G401.6 (cell line): Measurements from ENCODE around the gene DDR1.
"Not testable (repeated sequence)": the region's sequence is repeated elsewhere in the genome, so short reads cannot be mapped to it uniquely, and the experiment has no call there.

Experiments used
- FAIRE-seq: peaks from 2 replicates; lab custom pipeline; 2012; peaks lifted over from hg19 to GRCh38; lab: Jason Lieb, UNC

Gene DDR1

DNA sequence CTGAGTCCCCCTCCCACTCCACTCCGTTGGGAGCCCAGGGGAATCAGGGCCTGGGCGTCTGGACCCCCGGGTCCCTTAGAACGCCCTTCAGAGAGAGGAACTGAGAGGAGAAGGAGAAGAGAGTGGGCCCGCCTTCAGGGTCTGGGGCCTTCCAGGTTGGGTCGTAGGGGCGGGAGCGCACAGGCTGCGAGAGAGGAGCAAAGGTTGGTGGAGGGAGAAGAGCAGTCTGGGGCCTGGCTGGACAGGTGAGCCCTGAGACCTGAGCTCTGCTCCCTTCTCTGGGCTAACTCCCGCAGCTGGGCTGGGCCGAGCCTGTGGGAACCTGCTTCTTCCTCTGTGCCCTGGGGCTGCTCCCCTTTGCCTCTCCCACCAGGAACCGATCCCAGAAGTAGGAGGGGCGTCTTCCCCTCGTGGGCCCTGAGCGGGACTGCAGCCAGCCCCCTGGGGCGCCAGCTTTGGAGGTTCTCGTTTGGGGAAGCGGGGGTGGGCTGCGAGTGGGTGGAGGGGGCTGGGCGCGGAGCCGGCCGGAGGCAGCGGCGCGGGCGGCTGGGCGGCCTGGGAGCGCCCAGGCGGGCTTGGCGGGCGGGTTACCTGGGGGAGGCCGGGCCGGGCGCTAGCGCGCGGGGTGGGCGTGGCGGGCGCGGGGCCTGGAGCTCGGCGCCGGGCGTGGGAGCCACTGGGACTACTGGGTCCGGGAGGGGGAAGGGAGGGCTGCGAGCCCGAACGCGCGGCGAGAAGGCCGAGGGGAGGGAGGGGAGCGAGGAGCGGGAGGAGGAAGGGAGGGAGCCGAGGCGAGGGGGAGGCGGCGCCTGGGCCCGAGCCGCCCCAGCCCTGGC lies at the start of gene DDR1:
Gene DDR1 (plus strand): TSS at position 835 of the 836 bp plus-strand sequence. CDS start 4,211 bp downstream, outside the sequence.
- no peak for FAIRE-seq

DNA sequence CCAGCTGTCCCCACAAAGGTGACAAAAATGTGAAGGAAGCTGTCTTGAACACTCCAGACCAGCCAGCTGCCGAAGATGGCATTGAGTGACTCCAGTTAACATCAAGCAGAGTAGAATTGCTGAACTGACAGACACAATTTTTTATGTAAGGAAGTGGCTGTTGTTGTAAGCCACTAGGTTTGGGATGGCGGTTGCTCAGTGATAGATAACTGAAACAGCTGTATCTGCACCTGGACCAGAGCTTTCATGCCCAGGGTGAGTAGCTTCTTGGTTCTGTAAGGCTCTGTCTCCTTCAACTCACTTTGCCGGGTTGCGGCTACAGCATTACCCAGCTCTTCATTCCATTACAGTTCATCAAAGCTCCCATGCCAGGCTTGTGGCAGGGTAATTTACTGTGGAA lies 49.7 kb upstream of the DDR1 start:
- FAIRE-seq: no peak

DNA sequence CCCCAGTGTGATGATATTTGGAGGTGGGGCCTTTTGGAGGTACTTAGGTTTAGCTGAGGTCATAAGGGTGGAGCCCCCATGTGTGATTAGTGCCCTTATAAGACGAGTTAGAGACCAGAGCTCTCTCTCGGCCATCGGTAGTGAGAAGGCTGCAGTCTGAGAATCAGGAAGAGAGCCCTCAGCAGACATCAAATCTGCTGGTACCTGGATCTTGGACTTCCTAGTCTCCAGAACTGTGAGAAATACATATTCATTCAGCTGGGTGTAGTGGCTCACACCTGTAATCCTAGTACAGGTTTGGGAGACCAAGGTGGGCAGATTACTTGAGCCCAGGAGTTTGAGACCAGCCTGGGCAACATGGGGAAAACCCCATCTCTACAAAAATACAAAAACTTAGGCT lies 48.7 kb upstream of the DDR1 start:
- no peak for FAIRE-seq

DNA sequence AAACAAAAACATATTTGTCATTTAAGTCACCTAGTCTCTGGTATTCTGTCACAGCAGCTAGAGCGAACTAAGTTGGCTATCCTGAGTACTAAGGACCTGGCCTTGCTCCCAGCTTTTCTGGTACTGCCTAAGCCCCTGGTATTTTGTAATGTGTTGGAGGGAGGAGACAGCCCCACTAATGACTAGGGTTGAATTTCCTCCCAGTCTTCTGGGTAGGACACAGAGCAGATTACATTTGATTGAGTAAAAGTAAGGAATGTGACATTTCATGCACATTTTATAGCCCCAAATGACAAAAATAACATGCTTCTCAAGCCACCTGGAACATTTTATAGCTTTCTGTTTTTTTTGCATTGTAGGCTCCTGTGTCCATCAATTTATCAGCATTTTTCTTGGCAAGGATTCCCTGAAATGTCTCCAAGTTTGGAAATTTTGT lies 47.9 kb upstream of the DDR1 start:
- no peak for FAIRE-seq

DNA sequence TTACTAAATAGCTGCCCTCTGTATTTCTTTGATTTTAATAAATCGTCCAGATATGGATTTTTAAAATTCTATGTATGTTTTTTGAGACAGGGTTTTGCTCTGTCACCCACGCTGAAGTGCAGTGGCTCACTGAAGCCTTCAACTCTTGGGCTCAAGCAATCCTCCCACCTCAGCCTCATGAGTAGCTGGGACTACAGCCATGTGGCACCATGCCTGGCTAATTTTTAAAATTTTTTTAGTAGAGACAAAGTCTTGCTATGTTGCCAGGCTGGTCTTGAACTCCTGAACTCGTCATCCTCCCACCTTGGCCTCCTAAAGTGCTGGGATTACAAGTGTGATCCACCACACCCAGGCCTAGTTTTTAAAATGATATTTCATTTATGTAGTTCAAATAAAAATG lies 47.4 kb upstream of the DDR1 start:
- FAIRE-seq: no peak

DNA sequence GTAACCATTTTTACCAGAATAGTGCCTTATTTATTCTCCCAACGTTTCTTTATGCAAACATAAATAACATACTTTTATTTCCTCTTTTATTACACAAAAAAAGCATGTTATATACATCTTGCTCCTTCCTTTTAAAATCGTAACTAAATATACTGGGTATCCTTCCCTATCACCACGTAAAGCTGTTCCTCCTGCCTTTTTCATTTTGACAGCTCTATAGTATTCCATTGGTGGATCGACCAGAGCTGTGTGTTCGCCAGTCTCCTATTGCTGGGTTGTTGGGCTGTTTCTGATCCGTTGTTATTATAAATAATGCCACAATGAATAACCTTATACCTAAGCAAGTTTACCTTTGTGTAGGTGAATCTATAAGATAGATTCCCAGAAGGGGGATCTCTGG lies 46.9 kb upstream of the DDR1 start:
- no peak for FAIRE-seq

DNA sequence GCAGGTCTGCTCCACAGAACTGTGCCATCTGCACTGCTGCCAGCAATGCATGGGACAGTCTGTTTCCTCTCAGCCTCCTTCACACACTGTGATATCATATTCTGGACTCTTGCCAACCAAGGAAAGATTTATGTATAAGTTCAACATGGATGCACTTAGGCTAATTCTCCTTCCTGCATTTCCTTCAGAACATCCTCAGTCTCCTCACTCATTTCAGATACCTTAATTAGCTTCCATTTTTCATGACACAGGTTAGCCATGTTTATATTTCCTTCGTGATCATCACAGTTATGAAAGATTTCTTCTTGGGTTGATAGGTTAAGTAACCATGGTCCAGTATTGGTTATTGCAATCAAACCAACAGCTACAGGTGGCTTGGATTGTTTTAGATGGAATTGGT lies 46.4 kb upstream of the DDR1 start:
- no peak for FAIRE-seq

DNA sequence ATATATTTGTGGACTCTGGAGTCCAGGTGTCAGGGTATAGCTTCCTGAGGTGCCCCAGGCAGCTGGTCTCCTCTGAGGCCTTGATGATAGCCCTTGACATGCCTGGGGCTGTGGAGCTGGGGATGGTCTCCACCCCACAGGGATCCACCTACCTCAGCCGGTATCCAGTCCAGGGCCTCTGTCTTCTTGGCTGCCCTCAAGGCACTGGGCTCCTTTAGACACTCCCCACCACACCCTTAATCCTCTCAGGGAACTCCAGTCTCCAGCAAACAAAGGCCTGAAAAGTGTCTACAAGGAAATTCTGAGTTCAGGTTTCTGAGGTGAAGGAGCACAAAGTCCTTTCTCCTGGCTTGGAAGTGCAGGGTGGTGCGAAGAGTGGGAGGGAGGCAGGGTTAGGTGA lies 44.6 kb upstream of the DDR1 start:
- no peak for FAIRE-seq

DNA sequence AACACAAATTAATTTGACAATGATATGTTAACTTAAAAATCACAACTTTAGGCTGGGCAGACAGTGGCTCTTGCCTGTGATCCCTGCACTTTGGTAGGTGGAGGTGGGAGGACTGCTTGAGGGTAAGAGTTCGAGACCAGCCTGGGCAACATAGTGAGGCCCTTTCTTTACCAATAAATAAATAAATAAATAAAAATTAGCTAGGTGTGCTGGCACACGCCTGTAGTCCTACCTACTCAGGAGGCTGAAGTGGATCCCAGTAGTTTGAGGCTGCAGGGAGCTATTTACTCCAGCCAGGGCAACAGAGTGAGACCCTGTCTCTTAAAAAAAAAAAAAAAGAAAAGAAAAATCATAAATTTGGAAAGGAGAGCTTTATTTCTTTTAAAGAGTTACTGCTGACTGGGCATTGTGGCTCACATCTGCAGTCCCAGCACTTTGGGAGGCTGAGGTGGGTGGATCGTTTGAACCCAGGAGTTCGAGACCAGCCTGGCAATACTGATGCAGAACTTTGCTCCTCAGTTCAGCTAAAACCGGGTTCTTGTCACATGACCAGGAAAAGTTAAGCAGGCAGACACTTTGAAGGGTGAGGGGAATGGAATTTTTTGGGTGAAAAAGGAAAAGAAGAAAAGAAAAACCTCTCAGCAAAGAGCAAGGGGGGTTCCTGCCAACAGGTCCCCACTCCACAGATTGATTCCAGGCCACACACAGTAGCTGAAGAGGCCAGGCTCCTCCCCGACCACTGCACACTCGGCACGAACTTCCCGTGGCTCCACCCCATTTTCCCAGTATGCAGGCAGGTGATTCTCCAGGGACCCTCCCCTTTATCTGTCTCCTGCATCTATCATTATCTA lies 44.0 kb upstream of the DDR1 start:
- no peak for FAIRE-seq

DNA sequence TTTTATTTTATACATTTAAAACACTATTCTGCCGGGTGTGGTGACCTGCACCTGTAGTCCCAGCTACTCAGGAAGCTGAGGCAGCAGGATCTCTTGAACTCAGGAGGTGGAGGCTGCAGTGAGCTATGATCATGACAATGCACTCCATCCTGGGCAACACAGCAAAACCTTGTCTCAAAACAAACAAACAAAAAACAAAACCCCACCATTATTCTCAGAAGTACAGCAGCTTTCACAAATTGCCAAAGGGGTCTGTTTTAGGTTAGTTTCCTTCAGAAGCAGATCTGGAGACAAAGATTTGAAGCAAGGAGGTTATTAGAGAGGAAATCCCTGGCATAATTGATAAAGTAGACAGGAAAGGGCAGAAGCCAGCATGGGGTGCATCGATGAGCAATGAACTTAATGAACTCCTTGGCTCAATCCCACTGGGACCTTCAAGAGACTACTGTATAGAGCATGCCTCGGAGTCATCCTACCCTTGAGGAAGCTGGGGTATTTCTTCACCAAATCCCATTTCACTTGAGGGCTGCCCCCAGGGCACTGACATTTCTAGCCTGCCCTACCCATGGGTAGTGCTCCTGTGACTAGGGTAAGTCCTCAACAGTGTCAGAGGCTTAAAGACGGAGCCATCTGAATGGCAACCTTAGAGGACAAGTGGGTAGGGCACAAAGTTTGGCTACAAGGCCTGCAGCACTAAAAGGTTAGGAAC lies 43.2 kb upstream of the DDR1 start:
- FAIRE-seq: no peak

DNA sequence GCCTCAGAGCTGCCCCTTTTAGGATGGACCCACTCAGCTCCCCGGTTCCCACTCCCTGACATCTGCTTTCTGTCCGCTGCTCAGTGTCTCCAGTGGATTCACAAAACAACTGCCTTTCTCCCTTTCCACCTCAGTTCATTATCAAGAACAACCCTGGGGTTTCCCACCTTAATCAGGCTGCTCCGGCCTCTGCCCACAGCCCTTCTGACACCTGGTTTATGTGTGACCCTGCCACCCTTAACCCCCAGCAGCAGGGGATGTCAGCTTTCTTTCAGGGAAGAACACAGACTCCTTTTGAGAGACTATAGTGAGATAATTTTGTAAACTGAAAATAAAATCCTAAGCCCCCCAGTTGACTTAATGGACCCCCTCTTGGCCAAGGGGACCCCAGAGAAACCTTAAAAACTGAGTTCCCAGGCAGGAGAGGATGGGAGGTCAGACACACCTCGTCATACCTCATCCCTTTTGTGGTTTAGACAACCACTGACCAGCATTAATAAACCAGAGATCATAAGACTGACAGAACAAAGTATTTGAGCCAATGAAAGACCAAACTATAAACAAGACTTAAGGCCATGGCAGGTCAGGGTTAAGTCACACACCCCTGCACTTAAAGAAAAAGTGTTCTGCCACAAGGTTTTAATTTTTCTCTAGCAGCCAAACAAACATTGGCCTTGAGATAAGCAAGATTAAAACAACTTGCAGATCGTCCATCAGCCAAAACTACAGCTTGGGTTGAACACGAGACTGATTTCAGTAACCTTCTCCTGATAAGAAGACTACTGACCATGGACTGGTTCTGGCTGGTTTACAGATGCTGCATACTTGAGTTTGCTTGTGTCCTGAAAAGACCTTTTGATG lies 42.4 kb upstream of the DDR1 start:
- FAIRE-seq: no peak

DNA sequence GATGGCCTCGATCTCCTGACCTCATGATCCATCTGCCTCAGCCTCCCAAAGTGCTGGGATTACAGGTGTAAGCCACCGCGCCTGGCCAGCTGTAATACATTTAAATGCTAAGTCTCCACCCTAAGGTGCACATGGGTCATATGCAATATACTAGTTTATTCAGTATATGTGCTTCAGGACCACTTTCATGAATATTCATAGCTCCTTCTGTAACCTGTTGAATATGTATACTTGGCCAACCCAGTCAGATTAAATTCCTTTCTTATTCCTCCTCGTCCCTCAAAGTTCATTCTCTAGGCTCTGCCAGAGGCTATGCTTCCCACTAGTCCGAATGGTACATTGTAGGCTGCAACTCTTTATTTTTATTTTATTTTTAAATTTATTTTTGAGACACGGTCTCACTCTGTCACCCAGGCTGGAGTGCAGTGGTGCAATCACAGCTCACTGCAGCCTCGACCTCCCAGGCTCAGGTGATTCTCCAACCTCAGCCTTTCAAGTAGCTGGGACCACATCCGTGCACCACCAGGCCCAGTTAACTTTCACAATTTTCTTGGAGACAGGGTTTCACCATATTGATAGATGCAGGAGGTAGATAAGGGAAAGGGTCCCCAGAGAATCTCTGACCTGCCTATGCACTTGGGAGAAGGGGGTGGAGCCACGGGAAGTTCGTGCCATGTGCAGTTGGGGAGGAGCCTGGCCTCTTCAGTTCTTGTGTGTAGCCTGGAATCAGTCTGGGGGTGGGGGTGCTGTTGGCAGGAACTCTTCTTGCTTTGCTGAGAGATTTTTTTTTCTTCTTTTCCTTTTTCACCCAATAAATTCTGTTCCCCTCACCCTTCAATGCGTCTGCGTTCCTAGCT lies 41.3 kb upstream of the DDR1 start:
- FAIRE-seq: no peak

DNA sequence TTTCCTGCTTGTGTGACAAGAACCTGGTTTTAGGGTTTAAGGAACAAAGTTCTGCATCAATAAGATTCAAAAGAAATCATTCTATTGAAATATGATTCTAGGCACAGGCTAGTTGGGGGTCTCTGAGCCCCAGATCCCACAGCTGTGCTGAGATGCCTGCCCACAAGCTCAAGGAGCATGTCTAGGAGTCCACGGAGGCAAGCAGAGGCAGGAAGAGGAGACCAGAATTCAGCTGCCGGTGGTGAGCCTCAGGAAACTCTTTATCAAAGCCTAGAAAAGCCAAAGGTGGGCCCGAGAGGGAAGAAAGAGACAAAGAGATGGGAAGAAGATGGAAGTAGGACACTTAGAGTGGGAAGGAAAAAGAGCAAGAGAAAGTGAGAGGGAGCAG lies 40.7 kb upstream of the DDR1 start:
- no peak for FAIRE-seq

DNA sequence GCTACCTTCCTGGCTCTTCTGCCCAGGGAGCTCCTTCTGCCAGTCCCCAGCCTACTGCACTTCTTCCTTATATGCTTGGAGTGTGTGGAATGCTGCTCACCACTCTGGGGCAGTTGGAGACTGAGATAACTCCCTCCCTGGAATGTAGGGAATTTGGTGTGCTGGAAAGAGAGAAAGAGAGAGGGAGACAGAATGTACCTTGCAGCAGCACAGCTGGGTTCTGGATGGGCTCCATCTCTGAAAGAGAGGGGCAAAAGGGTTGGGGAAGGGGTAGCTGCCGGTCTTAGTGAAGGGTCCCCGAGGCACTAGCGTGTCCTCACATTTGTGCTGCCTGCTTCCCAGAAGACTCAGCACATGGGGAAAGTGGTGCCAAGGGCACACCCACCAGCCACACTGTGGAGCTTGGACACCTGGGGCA lies 40.2 kb upstream of the DDR1 start:
- no peak for FAIRE-seq

DNA sequence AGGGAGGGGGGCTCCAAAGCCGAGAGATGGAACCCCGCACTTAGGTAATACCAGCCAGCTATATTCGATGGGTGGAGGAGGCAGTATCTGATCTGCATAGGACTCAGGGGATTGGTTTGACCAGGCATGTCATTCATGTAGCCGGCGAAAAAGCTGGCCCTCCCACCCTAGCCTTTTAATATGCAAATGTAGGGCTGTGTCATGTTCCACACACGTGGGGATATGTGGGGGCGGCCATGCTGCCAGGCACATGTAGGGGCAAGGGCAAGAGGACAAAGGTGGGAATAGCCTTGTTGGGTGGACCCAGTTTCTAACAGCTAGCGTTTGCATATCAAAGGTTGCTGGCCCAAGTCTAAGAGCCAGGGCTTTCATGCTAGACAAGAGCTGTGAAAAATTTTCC lies 39.1 kb upstream of the DDR1 start:
- no peak for FAIRE-seq

DNA sequence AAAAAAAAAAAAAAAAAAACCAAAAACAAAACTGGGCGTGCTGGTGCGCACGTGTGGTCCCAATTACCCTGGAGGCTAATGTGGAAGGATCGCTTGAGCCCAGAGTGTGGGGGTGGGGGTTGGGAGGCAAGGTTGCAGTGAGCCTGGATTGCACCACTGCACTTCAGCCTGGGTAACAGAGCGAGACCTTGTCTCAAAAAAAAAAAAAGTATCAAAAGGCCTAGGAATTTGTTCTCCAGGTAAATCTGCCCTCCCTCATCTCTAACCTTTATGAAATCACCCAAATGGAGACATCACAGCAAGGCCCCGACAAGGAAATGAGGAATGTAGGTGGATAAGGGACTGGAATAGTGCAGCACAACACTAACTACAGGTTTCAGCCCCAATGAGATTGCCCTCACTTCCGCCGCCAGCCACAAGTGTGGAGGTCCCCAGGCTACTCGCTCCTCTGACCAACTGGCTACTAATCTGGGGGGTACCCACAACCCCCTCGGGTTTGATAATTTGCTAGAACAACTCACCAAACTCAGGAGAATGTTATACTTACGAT lies 36.8 kb upstream of the DDR1 start:
- FAIRE-seq: no peak

DNA sequence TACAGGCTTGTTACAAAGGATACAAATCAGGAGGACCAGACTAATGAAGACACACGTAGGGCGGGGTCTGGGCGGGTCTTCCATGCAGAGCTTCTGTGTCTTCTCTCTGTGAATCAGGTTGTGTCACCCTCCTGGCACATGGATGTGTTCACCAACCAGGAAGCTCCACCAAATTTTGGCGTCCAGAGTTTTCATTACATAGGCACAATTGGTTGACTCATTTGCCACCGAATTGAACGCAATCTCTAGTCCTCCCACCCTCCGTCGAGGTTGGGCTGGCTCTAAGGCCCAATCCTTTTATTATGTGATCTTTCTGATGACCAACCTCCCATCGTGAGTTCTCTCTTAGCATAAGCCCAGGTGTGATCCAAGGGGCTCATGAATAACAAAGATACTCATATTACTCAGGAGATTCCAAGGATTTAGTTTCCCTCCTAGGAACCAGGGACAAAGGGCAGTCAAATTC lies 36.3 kb upstream of the DDR1 start:
- no peak for FAIRE-seq

DNA sequence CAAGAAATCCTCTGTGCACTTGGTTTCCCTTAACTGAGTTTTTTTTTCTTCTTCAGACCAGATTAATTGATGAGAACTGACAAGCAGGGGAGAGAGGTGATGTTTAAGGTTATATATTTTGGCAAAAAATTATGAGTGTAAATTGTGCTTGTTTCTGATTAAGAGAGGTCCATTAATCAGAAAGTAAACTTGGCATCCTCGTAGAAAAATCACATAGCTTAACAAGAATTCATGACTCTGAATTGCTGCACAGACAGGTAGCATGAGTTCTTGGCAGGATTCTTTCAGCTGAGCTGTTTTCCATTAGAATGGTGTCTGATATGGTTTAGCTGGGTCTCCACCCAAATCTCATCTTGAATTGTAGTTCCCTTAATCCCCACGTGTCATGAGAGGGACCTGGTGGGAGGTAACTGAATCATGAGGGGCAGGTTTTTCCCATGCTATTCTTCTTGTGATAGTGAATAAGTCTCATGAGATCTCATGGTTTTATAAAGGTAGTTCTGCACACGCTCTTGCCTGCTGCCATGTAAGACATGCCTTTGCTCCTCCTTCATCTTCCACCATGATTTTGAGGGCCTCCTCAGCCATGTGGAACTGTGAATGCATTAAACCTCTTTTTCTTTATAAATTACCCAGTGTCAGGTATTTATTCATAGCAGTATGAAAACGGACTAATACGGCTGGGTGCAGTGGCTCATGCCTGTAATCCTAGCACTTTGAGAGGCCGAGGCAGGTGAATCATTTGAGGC lies 34.2 kb upstream of the DDR1 start:
- FAIRE-seq: no peak

DNA sequence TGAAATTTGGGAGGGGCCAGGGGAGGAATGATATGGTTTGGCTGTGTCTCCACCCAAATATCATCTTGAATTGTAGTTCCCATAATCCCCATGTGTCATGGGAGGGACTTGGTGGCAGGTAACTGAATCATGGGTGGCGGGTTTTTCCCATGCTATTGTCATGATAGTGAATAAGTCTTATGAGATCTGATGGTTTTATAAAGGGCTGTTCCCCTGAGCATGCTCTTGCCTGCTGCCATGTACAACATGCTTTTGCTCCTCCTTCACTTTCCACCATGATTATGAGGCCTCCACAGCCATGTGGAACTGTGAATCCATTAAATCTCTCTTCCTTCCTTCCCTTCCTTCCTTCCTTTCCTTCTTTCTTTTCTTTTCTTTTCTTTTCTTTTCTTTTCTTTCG lies 31.9 kb upstream of the DDR1 start:
- FAIRE-seq: not testable (repeated sequence)
